RCC 7860 (cell line): ENCODE results near the gene CNKSR1.

Experiments used
- DNase-seq: peaks from one replicate; pipeline ENCODE4 v3.0.0-alpha.2; 2015; ENCODE audit warnings: low spot score
- FAIRE-seq: peaks from 2 replicates; lab custom pipeline; 2012; peaks lifted over from hg19 to GRCh38; lab: Jason Lieb, UNC

Gene CNKSR1

GRCh38 chr1:26160527-26161414 lies 16.5 kb upstream of the CNKSR1 start:
- DNase-seq (no peak), FAIRE-seq (no peak)

GRCh38 chr1:26161415-26162219 lies 15.7 kb upstream of the CNKSR1 start:
- FAIRE-seq, result no peak

GRCh38 chr1:26162220-26162709 lies 15.0 kb upstream of the CNKSR1 start:
- no peak for DNase-seq
- no peak for FAIRE-seq

More at GRCh38 chr1:26161415-26162219, 15.7 kb upstream of the CNKSR1 start:
- peak; percentile 14 for DNase-seq

DNA sequence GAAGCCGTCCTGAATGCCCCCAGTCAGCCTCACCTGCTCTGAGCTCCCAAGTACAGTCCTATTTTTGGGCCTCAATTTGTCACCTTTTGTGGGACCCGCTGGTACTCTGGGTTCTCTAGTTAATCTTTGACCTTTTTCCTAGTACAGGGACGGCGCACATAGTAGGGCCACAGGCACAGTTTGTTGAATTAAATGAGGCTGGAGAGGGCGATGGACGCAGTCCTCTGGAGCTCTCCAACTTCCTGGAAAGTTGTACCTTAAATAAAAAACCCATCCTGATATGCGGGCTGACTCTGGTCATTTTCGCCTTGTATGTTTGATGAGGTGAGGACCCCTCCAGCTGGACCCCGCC lies 13.6 kb upstream of the CNKSR1 start:
- DNase-seq (no peak), FAIRE-seq (no peak)

DNA sequence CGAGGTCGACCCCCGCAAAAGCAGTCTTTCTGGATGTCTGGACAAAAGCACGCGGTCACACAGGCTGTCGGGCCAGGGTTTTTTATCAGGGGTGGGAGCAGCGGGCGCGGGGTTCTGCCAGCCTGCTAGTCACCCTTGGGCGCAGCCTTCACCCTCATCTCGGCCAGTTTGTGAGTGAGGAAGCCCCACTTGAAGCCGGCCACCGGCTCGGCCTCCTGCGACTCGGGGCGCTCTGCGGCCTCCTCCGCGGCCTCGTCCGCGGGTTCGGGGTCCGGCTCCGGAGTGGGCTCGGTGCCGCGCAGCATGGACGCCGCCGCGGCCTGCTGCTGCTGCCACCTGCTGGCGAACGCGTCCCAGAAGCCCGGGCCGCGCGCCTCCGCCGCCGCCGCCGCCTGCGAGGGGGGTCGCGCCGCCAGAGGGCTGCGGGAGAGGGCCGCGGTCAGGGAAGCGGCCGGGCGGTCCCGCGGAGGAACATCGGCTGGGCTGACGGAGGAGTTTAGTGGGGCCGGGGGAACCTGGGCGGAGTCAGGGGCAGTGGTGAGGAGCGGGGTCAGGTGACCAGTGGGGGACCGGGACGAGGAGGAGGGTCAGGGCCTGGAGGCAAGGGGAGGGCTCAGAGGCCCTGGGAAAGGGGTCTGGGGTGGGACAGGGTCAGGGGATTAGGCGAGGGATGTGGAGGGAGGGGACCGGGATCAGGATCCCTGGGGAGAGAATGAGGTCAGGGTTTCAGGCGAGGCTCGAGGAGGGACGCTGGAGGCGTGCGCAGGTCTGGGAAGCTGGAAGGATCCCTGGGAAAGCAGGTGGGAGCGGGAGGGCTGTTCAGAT lies 13.0 kb upstream of the CNKSR1 start:
- FAIRE-seq, result no peak
- no peak for DNase-seq

GRCh38 chr1:26164861-26165842 lies 12.1 kb upstream of the CNKSR1 start:
- DNase-seq (no peak), FAIRE-seq (no peak)

GRCh38 chr1:26166719-26167281 lies 10.5 kb upstream of the CNKSR1 start:
- FAIRE-seq, result no peak
- DNase-seq, result no peak

- FAIRE-seq (no peak), DNase-seq (no peak)
Measured at GRCh38 chr1:26168410-26169197, 8.7 kb upstream of the CNKSR1 start, which contains the start of gene C1orf232. TSS of gene C1orf232 (minus strand) at chr1:26168963. CDS start at chr1:26168499, 464 bp downstream.

DNA sequence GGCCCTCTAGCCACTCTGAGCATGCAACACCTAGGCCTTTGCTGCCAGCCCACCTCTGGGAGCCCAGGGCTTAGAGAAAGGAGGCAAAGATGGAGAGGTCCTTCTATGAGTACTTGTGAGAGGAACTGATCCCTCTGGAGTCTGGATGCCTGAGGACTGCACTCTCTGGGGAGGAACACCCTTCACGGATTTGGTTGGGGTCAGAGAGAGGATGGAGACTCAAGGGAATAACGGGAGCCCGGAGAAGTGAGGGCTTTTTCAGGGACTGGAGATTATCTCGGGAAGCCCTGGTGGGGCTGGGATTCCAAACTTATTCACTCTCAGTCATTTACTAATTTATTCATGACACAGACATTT lies 8.1 kb upstream of the CNKSR1 start:
- no peak for DNase-seq
- FAIRE-seq, result no peak

GRCh38 chr1:26169669-26170471 lies 7.4 kb upstream of the CNKSR1 start, which contains the start of gene ZNF593:
TSS of gene ZNF593 (plus strand) at chr1:26169908. CDS start at chr1:26169984, 76 bp downstream.
- DNase-seq (peak; percentile 89), FAIRE-seq (no peak)

- FAIRE-seq, result no peak
Measured at GRCh38 chr1:26170472-26170821, 6.8 kb upstream of the CNKSR1 start.

GRCh38 chr1:26171084-26172072 lies 5.9 kb upstream of the CNKSR1 start, which contains the start of gene ZNF593OS:
TSS of gene ZNF593OS (minus strand) at chr1:26171832. CDS start at chr1:26171661, 171 bp downstream.
- DNase-seq (no peak), FAIRE-seq (no peak)

More at GRCh38 chr1:26170472-26170821, 6.8 kb upstream of the CNKSR1 start:
- no peak for DNase-seq

GRCh38 chr1:26175346-26175745 lies 1.9 kb upstream of the CNKSR1 start:
- FAIRE-seq (no peak), DNase-seq (no peak)

DNA sequence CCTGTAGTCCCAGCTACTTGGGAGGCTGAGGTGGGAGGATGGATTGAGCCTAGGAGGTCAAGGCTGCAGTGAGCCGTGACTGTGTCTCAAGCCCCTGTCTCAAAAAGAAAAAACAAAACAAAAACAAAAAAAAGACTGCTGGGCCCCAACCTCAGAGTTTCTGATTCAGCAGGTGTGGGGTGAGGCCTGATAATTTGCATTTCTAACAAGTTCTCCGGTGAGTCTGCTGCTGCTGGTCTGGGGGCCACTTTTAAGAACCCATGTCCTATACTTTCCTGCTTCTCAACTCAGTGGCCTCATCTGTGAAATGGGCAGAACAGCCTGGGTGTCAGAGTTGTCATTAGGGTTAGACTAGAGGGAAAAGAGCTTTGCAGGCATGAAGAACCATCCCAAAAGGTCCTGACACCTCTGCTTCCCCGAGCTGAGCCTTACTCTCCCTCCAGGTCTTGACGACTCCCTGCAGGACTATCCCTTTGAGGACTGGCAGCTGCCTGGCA lies 2.8 kb downstream of the CNKSR1 start:
- no peak for FAIRE-seq
- DNase-seq, result no peak

DNA sequence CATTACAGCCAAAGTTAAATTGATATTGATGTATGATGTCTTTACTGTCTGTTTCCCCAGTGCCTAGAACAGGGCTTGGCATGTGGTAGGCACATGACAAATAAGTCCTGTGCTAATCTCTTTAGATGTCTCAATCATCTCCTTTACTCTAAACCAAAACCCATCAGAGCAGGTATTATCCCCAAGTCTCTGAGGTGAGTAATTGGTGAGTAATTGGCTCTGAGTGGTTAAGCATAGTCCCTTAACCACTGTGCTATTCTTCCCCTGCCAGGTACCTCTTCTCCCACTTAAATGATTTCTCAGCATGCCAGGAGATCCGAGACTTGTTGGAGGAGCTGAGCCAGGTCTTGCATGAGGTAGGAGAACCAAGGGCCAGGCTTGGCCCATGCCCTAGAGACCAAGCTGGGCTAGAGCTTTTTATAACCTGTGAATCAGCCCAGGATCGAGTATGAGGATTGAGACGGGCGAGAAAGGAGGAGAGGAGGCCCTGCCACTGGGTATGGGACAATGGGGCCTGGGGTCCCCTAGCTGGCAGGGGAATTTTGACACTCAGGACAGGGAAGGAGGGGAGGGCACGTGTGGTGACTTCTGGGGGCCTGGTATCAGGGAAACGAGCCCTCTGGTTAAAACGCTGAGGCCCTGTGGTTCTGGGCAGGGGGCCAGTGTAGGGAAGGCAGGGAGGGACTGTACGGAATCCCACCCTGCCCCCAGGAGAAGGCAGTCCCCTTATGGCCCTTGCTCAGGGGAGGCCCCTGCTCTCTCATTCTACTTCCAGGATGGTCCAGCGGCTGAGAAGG lies 4.5 kb downstream of the CNKSR1 start:
- FAIRE-seq (peak; percentile 88), DNase-seq (peak; percentile 76)

- no peak for DNase-seq
Measured at GRCh38 chr1:26182383-26182696, 5.0 kb downstream of the CNKSR1 start.

More at GRCh38 chr1:26182383-26182696, 5.0 kb downstream of the CNKSR1 start:
- no peak for FAIRE-seq
